HG03378 (cell line): Measurements from ENCODE around the gene THSD1.
"Not testable (repeated sequence)": the region's sequence is repeated elsewhere in the genome, so short reads cannot be mapped to it uniquely, and the experiment has no call there.

Experiments
- ATAC-seq: cut with Tn5 transposase; IDR thresholded peaks from one replicate; pipeline ENCODE4 v1.9.1; 2021; ENCODE audit warnings: mild to moderate bottlenecking, moderate library complexity; ENCODE audit not compliant: unreplicated experiment

The THSD1 gene

DNA sequence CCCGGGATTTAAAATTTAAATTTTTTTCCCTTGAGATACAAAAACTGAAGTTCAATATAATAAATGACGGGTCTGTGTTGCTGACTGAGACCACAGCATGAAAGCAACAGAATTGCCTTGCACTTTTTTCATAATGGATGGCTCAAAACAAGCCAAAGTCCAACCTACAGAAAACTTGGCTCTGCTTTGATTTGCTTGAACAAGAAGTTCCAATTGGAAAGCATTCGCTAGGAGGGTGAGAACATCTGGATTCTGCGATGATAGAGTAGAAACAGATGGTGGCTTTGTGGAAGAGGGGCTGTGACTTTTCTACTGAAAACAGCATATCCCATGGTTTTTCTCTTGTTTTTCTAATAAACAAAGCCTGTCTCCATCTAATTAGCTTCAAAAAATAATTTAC, 46.4 kb downstream of the THSD1 start:
- no peak for ATAC-seq

DNA sequence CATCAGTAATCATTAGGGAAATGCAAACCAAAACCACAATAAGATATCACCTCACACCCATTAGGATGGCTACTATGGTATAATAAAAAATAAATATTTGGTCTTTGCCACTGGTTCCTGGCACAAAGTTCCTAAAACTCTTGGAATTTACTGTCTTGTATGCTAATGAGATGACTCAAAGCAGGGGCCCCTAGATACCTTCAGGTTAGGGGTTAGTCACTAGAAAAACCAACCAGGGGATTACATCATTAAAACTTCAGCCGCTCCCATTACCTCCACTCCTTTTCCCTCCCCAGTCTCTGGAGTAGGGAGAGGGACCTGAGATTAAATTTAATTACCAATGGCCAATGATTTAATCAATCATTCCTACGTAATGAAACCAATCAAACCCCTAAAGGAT, 49.6 kb downstream of the THSD1 start:
- no peak for ATAC-seq

DNA sequence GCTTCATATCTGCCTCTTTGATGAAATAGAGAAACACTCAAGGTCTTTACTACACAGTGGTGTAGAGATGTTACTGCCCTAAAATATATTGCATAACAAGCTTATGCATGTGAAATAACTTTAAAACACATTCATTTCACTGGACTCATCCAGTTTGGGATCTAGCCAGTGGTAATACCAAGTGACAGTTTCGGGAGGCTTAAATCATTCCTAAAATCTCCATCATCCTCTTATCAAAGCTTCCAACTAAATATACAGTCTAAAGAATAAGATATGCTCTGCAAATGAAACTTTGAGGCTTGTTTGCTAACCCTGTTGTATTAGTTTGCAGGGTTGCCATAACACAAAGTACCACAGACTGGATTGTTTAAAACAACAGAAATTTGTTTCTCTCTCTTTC, 52.8 kb downstream of the THSD1 start:
- no peak for ATAC-seq

DNA sequence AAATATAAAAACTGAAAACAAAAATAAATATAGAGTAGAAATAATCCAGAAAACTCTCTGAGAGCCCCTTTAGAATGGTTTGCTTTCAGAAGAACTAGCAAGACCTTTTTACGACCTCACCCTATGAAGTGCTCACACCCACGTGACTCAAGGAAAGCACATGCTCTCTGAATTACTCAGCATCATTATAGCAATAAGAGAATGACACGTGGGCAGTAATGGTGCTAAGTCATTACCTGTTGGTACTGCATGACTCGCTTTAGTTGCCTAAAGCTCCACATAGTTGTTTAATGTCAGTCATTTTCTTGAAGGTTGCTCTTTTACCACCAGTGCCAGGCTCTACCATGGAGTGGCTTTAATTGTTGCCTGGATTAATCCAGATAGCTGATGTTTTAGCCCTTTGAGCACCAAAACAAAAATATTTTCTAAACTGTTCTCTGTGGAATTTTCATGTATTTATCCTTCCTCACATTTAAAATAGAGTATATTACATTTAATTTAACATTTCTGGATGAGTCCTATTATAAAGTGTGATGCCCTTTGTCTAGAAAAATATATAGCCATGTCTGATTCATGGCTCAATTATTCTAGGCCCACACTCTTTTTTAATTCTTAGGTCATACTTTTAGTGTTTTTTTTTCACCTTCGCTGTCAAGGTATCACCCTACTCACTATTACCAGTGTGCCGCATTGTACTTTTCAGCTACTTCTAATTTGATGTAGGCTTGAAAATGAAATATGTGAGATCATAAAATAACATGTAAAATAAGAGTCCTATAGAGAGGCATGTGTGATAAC, 56.8 kb downstream of the THSD1 start:
- peak; percentile 76 for ATAC-seq

DNA sequence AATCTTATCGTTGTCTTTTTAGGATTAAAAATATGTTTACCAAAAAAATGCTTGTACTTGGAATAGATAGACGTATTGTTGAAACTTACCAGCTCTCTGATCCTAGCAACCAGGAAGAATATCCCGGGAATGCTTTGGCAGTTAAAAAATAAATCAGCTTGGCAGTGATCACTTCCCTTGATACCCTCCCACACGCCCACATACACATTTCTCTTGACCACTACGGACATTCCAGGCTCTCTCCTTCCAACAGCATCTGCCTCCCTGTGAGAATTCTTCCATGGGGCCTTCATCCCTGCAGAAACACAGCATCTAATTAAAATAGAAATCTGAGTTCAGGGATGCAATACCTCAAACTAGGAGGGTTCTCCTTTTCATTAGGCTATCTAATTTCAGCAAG, 57.9 kb downstream of the THSD1 start:
- no peak for ATAC-seq

DNA sequence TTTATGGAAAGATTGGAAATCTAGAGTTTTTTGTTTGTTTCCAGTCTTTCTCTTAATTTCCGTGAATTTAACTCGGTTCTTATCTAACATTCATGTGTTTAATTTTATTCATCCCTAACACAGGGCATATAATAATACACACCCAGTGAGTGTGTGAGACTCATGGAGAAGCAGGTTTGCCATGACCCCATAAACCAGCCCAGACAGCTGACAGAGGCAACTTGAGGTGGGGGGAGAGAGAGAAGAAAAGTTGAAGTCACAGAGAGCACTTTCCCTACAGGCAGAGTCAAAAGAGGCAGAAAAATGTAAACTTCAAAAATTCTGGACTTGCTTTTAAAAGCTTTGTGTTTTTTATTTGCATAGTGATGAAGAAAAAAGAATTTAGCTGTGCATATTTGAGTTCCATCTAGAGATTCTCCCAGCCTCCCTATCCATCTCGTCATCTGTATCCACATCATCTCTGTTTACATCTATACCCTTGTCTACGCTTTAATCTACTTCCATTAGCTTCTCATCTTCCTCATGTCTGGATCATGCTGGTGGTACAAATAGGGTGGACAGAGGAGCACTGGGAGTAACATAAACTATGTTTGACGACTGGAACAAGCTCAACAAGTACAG, 60.2 kb downstream of the THSD1 start:
- no peak for ATAC-seq

DNA sequence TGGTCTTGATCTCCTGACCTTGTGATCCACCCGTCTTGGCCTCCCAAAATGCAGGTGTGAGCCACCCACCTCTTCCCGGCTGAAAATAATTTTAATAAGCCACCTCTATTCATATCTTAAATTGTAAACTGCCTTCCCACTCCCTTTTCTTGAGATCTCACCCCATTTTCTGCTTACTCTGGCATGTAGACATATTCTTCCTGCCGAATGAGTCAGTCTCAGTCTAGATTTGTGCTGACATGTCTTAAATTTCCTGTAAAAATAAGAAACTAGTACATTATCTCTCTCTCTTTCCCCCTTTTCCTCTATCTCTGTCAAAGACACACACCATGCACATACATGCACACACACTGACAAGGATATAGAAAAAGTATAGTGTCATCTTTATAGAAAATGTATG, 60.9 kb downstream of the THSD1 start:
- no peak for ATAC-seq

DNA sequence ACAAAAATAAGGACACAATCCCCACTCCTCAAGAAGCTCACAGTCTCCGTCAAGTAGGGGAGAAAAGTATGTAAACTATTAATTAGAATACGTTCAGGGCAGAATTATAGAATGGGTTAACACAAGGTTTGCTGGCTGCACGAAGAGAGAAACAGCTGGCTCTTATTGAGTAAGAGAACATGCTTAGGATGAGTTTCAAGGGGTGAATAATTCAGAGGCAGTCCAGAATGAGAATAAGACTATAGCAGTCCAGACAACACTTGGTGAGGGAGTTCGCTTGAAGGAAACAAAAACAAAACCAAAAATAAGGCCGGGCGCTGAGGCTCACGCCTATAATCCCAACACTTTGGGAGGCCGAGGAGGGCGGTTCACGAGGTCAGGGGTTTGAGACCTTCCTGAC, 61.9 kb downstream of the THSD1 start:
- no peak for ATAC-seq

DNA sequence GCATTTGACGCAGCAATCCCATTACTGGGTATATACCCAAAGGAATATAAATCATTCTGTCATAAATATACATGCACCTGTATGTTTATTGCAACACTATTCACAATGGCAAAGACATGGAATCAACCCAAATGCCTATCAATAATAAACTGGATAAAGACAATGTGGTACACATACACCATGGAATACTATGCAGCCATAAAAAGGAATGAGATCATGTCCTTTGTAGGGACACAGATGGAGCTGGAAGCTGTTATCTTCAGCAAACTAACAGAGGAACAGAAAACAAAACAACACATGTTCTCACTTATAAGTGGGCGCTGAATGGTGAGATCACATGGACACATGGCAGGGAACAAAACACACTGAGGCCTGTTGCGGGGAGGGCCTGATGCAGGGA, 63.8 kb downstream of the THSD1 start:
- ATAC-seq: not testable (repeated sequence)

DNA sequence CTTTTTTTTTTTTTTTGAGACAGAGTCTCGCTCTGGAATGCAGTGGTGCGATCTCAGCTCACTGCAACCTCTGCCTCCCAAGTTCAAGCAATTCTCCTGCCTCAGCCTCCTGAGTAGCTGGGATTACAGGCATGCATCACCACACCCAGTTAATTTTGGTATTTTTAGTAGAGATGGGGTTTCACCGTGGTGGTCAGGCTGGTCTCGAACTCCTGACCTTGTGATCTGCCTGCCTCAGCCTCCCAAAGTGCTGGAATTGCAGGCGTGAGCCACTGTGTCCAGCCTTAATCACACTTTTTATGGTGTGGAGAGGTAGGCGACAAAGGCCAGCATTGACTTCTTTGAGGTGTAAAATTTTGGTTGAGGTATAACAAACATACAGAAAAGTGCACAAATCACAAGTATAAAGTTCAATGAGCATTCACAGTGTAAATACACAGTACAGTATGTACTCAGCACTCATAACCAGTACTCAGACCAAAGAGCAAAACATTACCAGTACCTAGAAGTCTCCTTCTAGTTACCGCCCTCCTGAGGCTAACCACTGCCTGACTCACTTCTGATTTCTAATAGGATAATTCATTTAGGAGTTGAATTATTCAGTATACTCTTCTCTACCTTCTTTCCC, 68.0 kb downstream of the THSD1 start:
- ATAC-seq: not testable (repeated sequence)

DNA sequence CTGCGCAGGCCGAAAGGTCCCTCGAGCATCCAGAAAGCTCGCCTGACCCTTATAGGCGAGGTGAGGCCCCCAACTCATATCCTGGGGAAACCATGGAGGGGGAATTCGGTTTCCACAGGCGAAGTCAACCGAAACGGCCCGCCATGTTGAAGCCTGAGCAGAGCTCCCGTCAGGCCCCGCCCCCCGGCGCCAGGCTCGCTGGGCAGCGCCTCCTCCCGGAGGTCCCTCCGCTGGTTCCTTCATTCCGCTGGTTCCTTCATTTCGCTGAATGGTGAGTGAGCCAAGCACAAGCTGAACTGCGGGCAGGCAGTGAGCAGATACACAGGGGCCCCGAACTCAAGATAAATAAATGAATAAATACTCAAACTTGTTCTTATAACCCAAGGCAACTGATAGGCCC, 71.9 kb downstream of the THSD1 start:
- not testable (repeated sequence) for ATAC-seq

DNA sequence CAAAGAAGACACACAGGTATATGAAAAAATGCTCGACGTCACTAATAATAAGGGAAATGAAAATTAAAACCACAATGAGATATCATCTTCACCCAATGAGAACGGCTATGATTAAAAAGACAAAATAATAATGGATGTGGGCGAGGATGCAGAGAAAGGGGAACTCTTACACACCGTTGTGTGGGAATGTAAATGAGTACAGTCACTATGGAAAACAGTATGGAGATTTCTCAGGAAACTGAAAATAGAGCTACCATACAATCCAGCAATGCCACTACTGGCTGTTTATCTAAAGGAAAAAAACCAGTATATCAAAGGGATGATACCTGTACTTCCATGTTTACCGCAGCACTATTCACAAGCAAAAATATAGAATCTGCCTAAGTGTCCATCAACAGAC, 74.1 kb downstream of the THSD1 start:
- ATAC-seq: not testable (repeated sequence)
